Neural crest cell (in vitro differentiated cells): ENCODE data around the gene ICAM4. TPM values are rescaled to one million over a fixed set of nuclear protein-coding genes. Genes with fewer than 3 reads are reported as not detected.

ENCODE experiments used
- DNase-seq: peaks from one replicate; pipeline ENCODE4 v3.0.0; 2021; ENCODE audit warnings: low read depth, mixed read lengths, low spot score
- H3K27ac Mint-ChIP-seq: one replicate; pipeline ENCODE4 v1.8.0; 2021; ENCODE audit warnings: mild to moderate bottlenecking, mixed read lengths; ENCODE audit not compliant: unreplicated experiment
- H3K27me3 Mint-ChIP-seq: 2 replicates; pipeline ENCODE4 v1.8.0; 2021; ENCODE audit warnings: low read depth, mild to moderate bottlenecking, mixed read lengths
- H3K36me3 Mint-ChIP-seq: 2 replicates; pipeline ENCODE4 v1.8.0; 2021; ENCODE audit warnings: low read depth, mild to moderate bottlenecking, mixed read lengths
- H3K4me1 Mint-ChIP-seq: 2 replicates; pipeline ENCODE4 v1.8.0; 2021; ENCODE audit warnings: mixed read lengths
- H3K4me3 Mint-ChIP-seq: one replicate; pipeline ENCODE4 v1.8.0; 2021; ENCODE audit warnings: mild to moderate bottlenecking, mixed read lengths
- H3K9me3 Mint-ChIP-seq: 2 replicates; pipeline ENCODE4 v1.8.0; 2021; ENCODE audit warnings: mixed read lengths
- total RNA-seq: library from RNA; stranded (reverse); gene quantifications from 2 replicates; pipeline ENCODE4 v1.2.1, GENCODE V29; 2021
- TF ChIP-seq, protein P1 (sequence below): fragments of 200-600 bp; sonication (generic); conservative IDR thresholded peaks from 2 replicates; pipeline ENCODE4 v1.5.0; 2021; ENCODE audit warnings: antibody characterized with exemption, mild to moderate bottlenecking

The ICAM4 gene
- total RNA-seq, 1 donor from 2014 or later = not detected

DNA sequence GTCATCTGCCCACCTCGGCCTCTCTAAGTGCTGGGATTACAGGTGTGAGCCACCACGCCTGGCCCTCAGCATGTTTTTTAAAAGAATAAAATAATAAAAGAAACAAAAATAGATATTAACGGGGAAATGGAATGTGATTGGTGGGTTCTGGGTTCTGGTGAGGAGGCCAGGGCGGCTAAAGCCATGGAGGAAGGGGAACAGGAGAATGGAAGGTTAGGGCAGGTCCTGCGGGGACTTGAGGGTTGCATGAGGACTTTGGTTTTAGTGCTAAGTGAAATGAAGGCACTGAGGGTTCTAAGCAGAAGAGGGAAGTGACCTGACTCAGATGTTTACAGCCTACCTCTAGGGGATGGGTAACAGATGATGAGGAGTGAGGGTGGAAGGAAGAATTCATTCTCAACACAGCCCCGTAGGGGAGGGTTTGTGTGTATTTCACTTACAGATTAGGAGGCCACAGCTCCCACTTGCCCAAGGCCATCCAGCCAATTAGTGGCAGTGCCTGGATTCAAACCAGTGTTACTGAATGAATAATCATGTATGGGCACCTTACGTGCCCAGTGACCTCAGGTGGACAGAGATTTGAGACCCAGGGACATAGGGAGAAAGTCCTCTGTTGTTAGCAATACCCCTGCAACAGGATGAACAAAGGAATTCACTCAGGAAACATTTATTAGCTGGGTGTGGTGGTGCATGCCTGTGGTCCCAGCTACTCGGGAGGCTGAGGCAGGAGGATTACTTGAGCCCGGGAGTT is 41.4 kb upstream of the ICAM4 start:
- no peak for DNase-seq
- H3K9me3 Mint-ChIP-seq = no peaks in the 10 kb centered on the region
- H3K4me1 Mint-ChIP-seq = no peaks in the 10 kb centered on the region
- H3K27ac Mint-ChIP-seq = no peak overlapping the region
- no peaks in the 10 kb centered on the region for H3K27me3 Mint-ChIP-seq
- H3K36me3 Mint-ChIP-seq = no peaks in the 10 kb centered on the region
- H3K4me3 Mint-ChIP-seq = no peak overlapping the region
- TF ChIP-seq, protein P1, sequence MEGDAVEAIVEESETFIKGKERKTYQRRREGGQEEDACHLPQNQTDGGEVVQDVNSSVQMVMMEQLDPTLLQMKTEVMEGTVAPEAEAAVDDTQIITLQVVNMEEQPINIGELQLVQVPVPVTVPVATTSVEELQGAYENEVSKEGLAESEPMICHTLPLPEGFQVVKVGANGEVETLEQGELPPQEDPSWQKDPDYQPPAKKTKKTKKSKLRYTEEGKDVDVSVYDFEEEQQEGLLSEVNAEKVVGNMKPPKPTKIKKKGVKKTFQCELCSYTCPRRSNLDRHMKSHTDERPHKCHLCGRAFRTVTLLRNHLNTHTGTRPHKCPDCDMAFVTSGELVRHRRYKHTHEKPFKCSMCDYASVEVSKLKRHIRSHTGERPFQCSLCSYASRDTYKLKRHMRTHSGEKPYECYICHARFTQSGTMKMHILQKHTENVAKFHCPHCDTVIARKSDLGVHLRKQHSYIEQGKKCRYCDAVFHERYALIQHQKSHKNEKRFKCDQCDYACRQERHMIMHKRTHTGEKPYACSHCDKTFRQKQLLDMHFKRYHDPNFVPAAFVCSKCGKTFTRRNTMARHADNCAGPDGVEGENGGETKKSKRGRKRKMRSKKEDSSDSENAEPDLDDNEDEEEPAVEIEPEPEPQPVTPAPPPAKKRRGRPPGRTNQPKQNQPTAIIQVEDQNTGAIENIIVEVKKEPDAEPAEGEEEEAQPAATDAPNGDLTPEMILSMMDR = no peak

DNA sequence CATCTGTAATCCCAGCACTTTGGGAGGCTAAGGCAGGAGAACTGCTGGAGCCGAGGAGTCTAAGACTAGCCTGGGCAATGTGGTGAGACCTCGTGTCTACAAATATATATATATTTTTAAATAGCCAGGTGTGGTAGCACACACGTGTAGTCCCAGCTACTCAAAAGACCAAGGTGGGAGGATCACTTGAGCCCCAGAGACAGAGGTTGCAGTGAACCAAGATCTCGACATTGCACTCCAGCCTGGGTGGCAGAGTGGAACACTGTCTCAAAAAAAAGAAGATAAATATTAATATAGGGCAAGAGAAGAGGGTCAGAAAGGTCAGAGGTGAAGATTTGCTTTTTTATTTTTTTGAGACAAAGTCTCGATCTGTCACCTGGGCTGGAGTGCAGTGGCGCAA is 40.2 kb upstream of the ICAM4 start:
- H3K4me1 Mint-ChIP-seq = peaks cover under 1% of the 10 kb centered on the region
- no peaks in the 10 kb centered on the region for H3K9me3 Mint-ChIP-seq
- no peaks in the 10 kb centered on the region for H3K27me3 Mint-ChIP-seq
- DNase-seq = no peak
- TF ChIP-seq, protein P1 = no peak
- H3K4me3 Mint-ChIP-seq = no peak overlapping the region
- no peaks in the 10 kb centered on the region for H3K36me3 Mint-ChIP-seq
- no peak overlapping the region for H3K27ac Mint-ChIP-seq

DNA sequence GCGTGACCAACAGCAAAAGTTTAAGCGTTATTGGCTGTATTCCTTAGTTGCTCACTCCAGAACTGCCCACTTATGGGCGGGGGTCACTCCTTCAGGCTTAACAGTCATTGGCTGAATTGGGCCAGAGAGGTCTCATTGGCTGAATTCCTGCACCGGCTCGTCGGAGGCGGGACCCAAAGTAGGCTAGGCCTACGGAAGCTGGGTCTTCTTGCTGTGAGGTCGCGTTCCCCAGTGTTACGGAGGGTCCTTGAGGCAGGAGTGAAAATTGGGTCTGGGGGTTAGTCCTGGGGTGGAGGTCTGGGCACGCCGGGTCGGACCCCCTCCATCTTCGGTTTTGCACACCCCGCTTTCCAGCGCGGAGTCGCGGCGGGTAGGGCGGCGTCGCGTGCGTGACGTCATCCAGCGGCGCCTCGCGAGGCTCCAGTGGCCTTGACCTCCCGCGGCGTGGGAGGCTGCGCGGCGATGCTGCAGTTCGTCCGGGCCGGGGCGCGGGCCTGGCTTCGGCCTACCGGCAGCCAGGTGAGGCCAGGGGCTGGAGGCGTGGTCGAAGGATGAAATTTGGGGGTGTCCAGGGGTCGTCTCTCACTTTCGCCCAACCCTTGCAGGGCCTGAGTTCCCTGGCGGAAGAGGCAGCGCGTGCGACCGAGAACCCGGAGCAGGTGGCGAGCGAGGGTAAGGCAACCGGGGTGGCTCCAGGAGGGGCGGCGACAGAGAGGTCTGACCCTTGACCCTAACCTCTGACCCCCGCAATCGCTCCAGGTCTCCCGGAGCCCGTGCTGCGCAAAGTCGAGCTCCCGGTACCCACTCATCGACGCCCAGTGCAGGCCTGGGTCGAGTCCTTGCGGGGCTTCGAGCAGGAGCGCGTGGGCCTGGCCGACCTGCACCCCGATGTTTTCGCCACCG is 34.7 kb upstream of the ICAM4 start, which contains the start of gene MRPL4:
Gene MRPL4, plus strand, starts transcription at position 423 of the 903 bp plus-strand sequence. Its CDS starts 40 bp downstream, at position 463.
- TF ChIP-seq, protein P1 = no peak
- no peaks in the 10 kb centered on the region for H3K9me3 Mint-ChIP-seq

DNA sequence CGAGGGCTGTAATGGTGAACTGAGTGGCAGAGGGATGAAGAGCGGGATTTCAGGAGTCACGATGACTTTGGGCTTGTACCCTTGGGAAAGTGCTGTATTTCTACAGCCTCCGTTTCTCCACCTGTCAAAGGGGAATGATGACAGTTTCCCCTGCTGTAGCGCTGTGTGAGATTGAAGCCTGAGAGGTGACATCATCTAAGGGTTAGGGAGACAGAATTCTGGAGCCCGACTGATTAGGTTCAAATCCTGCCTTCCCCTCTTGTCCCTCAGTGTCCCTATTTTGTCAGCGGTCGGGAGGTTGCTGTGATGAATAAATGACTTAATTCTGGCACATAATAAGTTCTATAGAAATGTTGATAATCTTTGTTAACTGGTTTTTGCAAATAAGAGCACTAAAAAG is 34.0 kb upstream of the ICAM4 start:
- no peaks in the 10 kb centered on the region for H3K9me3 Mint-ChIP-seq
- peaks cover 2% of the 10 kb centered on the region for H3K27me3 Mint-ChIP-seq
- no peak for DNase-seq
- peaks cover 11% of the 10 kb centered on the region for H3K4me1 Mint-ChIP-seq
- H3K36me3 Mint-ChIP-seq = peaks cover 7% of the 10 kb centered on the region
- H3K27ac Mint-ChIP-seq = peak overlapping the region; percentile 98
- H3K4me3 Mint-ChIP-seq = peak overlapping the region; percentile 99
- TF ChIP-seq, protein P1 = no peak

More for the DNA sequence above, 34.7 kb upstream of the ICAM4 start, which contains the start of gene MRPL4:
- H3K4me1 Mint-ChIP-seq = peaks cover 11% of the 10 kb centered on the region
- H3K36me3 Mint-ChIP-seq = peaks cover 4% of the 10 kb centered on the region
- peak; percentile 86 for DNase-seq
- H3K27me3 Mint-ChIP-seq = peaks cover 2% of the 10 kb centered on the region
- H3K27ac Mint-ChIP-seq = peak within 1 kb of the TSS; percentile 98
- peak within 1 kb of the TSS; percentile 99 for H3K4me3 Mint-ChIP-seq

DNA sequence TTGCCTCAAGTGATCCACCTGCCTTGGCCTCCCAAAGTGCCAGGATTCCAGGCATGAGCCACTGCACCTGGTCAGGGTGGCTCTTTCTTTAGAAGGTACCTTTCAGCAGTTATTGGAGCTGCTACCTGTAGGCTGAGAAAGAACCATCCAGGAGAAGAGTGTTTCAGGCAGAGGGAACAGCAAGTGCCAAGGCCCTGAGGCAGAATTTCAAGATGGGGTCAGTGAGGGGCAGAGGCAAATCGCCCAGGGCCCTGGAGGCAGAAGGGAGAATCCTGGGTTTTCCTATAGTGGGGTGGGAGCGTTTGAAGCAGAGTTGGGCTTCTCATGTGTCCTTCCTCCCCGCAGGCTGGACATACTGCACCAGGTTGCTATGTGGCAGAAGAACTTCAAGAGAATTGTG is 32.5 kb upstream of the ICAM4 start:
- Mint-ChIP-seq H3K36me3 (peaks cover 10% of the 10 kb centered on the region), H3K27me3 (peaks cover 2% of the 10 kb centered on the region), H3K27ac (no peak overlapping the region), H3K4me3 (peak overlapping the region; percentile 99), H3K4me1 (peaks cover 11% of the 10 kb centered on the region), H3K9me3 (no peaks in the 10 kb centered on the region)
- DNase-seq = no peak
- TF ChIP-seq, protein P1 = no peak
